GM12873 (cell line): ENCODE results near the gene STIP1.

Experiments used
- TF ChIP-seq, protein P1 (sequence below): IDR thresholded peaks from 2 replicates; pipeline ENCODE4 v1.5.1; 2012; ENCODE audit warnings: low read depth, mild to moderate bottlenecking, moderate library complexity, low read length, control low read depth; ENCODE audit not compliant: insufficient read depth; ENCODE audit errors: missing control alignments

STIP1 gene

DNA sequence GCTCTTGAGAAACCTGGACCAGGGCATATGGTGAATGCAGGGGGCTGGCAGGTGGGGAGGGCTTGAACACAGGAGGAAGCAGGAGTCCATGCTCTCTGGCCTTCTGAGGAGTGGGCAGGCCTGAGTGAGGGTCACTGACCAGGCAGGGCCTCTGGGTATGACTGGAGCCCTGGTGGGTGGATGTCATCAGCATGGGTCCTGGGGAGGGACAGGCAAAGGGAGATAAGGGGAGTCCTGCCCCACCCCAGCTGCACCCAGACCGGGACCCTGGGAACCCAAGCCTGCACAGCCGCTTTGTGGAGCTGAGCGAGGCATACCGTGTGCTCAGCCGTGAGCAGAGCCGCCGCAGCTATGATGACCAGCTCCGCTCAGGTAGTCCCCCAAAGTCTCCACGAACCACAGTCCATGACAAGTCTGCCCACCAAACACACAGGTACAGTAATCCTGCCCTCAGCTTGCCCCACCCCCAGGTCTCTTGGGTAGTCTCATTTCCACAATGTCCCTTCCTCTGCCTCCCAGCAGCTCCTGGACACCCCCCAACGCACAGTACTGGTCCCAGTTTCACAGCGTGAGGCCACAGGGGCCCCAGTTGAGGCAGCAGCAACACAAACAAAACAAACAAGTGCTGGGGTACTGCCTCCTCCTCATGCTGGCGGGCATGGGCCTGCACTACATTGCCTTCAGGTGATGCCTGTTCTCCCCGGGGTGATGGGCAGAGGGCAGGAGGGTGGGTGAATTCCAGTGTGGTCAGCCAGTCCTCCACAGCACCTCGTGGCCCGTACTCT, 46.4 kb downstream of the STIP1 start:
- TF ChIP-seq, protein P1, sequence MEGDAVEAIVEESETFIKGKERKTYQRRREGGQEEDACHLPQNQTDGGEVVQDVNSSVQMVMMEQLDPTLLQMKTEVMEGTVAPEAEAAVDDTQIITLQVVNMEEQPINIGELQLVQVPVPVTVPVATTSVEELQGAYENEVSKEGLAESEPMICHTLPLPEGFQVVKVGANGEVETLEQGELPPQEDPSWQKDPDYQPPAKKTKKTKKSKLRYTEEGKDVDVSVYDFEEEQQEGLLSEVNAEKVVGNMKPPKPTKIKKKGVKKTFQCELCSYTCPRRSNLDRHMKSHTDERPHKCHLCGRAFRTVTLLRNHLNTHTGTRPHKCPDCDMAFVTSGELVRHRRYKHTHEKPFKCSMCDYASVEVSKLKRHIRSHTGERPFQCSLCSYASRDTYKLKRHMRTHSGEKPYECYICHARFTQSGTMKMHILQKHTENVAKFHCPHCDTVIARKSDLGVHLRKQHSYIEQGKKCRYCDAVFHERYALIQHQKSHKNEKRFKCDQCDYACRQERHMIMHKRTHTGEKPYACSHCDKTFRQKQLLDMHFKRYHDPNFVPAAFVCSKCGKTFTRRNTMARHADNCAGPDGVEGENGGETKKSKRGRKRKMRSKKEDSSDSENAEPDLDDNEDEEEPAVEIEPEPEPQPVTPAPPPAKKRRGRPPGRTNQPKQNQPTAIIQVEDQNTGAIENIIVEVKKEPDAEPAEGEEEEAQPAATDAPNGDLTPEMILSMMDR, result no peak

DNA sequence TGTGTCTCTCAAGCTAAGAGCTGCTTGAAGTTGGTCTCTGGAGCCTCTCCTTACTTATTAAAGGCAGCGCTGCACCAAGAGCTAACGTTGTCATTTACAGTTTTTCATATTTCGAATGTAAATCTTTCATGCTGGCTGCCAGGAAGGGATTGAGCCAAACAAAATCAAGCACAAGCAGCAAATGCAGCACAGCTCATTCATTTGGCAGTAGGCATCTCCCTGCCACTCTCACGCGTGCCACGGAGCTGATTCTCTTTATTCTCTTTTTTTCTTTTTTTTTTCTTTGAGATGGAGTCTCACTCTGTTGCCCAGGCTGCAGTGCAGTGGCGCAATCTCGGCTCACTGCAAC, 47.0 kb downstream of the STIP1 start:
- TF ChIP-seq, protein P1, result no peak

DNA sequence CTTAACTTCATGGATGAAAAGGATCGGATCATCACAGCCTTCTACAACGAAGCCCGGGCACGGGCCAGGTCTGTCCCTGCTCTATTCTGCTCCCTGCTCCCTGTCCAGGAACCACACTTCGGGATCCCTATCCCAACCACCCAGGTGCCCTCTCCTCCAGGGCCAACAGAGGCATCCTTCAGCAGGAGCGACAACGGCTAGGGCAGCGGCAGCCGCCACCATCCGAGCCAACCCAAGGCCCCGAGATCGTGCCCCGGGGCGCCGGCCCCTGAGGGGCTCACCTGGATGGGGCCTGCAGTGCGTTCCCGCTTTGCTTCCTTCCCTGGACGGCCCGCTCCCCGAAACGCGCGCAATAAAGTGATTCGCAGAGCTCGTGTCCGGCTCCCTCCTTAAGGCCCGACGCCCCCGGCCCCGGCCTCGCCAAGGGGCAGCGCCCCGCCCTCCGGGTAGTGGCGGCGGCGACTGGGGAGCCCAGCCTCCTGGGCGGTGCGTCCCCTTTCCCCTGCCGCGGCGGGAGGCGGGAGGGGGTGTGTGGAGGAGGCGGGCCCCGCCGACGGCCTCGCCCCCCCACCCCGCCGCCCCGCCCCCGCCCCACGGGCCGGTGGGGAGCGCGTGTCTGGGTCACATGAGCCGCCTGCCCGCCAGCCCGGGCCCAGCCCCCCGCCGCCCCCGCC, 48.1 kb downstream of the STIP1 start, which contains the start of gene VEGFB:
Gene VEGFB (plus strand): TSS at position 672 of the 674 bp plus-strand sequence. CDS start 250 bp downstream, outside the sequence.
- TF ChIP-seq, protein P1, result no peak

DNA sequence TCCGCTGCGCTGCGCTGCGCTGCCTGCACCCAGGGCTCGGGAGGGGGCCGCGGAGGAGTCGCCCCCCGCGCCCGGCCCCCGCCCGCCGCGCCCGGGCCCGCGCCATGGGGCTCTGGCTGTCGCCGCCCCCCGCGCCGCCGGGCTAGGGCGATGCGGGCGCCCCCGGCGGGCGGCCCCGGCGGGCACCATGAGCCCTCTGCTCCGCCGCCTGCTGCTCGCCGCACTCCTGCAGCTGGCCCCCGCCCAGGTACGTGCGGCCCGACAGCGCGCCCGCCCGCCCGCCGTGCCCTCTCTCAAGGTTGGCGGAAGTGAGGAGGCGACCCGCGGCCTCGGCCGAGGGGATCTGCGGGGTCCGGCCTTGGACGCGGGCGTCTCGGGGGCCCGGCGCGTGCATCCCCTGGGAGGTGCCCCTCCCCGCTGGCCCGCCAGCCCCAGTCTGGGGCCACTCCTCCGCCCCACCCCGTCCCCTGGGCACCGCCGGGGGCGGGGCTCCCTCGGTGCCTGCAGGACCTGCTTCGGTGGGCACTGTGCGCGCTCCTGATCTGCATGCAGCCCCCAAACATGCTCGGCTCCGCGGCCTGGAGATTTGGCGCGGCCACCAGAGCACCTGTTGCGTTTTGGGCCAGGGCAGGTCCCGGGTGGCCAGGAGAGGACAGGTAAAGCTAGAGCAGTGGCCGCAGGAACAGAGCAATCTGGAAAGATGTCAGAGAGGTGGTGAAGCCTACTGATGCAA, 48.8 kb downstream of the STIP1 start:
- TF ChIP-seq, protein P1, result no peak

DNA sequence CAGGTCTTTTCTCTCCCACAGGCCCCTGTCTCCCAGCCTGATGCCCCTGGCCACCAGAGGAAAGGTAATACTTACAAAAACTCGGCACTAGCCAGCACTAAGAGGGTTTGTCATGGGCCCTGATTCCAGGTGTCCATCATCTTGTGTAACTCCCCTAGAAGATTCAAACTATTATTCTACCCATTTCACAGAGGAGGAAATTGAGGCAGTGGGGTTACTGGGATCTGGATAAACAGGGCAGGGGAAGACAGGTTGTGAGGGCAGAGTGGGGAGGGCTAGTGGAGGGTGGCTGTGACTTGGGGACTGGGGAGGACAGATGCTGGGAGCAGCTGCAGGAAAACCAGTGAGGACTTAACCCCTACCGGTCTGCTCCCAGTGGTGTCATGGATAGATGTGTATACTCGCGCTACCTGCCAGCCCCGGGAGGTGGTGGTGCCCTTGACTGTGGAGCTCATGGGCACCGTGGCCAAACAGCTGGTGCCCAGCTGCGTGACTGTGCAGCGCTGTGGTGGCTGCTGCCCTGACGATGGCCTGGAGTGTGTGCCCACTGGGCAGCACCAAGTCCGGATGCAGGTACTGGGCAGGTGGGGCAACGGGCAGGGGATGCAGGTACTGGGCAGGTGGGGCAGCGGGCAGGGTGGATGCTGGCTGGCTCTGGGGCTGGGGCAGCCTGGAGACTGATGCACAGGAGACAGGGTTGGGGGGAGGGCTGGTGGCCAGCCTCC, 49.6 kb downstream of the STIP1 start:
- TF ChIP-seq, protein P1, result no peak

DNA sequence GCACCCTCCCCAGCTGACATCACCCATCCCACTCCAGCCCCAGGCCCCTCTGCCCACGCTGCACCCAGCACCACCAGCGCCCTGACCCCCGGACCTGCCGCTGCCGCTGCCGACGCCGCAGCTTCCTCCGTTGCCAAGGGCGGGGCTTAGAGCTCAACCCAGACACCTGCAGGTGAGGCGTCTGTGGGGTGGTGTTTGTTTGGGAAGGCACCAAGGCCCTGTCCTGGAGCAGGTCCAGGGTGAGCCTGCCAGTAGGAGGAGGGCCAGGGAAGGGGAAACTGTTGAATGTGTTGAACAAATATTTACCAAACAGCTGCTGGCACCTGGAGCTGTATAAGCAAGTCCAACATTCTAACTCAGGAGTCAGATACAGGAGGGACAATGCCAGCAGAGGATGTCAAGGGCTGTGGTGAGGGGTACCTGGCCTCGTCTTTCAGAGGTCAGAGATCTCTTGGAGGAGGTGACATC, 51.5 kb downstream of the STIP1 start:
- TF ChIP-seq, protein P1, result no peak
